LNCAP (cell line): ENCODE results near the gene ZNF575.

Experiments used
- TF ChIP-seq, protein P1 (sequence below): fragments of 450-650 bp; IDR thresholded peaks from 2 replicates; pipeline ENCODE4 v1.5.1; 2017; ENCODE audit warnings: mild to moderate bottlenecking

Gene ZNF575

DNA sequence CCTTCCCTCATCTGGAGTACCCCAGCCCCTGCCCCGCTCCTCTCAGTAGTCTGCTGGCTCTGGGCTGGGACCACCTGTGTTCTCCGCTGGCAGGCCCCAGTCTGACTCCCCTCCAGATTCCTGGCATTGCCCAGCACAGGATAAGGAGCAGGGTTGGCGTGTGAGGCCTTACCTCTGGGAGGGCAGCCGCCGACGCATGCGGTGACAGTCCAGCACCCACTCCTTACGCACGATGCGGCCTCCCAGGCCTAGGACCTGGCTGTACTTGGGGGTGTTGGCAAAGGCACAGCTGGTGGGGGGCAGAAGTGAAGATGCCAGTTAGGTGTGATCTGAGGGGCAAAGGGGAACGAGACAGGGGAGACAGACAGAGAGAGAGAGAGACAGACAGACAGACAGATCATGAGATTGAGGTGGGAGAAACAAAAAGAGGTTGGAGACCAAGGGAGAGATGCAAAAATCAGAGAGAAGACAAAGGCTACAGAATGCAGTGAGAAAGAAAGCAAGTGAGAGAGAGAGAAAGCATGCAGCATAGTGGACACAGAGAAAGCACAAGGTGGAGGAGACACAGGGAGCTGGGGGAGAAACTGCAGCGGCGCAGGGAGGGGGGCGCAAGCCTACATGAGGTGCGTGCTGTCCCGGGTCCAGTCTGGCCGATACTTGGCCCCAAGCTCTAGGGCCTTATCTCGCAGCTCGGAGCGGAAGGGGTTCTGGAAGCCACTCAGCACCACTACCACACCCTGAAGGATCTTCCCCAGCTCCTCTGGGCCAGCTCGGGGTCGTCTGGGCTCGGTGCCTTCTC, 18.6 kb downstream of the ZNF575 start:
- TF ChIP-seq, protein P1, sequence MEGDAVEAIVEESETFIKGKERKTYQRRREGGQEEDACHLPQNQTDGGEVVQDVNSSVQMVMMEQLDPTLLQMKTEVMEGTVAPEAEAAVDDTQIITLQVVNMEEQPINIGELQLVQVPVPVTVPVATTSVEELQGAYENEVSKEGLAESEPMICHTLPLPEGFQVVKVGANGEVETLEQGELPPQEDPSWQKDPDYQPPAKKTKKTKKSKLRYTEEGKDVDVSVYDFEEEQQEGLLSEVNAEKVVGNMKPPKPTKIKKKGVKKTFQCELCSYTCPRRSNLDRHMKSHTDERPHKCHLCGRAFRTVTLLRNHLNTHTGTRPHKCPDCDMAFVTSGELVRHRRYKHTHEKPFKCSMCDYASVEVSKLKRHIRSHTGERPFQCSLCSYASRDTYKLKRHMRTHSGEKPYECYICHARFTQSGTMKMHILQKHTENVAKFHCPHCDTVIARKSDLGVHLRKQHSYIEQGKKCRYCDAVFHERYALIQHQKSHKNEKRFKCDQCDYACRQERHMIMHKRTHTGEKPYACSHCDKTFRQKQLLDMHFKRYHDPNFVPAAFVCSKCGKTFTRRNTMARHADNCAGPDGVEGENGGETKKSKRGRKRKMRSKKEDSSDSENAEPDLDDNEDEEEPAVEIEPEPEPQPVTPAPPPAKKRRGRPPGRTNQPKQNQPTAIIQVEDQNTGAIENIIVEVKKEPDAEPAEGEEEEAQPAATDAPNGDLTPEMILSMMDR, result no peak

- TF ChIP-seq, protein P1, result no peak
Measured at GRCh38 chr19:43552198-43552450, 19.1 kb downstream of the ZNF575 start.

DNA sequence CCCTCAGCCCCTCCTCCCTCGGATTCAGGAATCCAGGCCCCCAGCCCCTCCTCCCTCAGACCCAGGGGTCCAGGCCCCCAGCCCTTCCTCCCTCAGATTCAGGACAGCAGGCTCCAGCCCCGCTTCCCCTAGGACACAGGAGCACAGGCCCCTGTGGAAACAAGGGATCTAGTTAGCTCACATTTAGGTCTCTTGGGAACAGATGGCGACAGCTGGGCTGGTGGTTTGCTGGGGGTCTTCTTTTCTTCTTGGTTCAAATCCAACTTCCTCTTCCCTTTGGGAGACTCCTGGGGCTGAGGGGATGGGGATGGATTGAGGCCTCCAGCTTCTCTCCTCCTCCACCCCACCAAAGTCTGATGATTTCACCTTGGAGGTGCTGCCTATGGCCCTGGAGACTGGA, 19.6 kb downstream of the ZNF575 start:
- TF ChIP-seq, protein P1, result no peak

DNA sequence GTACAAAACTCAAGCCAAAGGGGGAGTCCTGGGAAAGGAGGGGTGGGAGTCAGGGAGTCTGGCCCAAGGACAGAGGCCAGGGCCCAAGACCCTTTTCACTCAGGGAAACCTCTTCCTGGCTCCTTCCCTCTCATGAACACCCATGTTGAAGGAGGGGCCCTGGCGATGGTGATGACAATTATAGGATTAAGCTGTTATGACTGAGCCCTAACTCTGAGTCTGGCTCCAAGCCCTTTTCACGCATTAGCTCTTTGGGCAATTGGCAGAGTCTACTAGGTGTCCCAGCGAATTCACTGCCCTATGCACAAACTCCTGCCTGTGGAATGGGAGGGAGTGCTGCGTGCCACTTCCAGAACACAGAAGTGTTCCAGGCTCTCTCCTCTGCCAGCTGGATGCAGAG, 20.7 kb downstream of the ZNF575 start:
- TF ChIP-seq, protein P1, result no peak

DNA sequence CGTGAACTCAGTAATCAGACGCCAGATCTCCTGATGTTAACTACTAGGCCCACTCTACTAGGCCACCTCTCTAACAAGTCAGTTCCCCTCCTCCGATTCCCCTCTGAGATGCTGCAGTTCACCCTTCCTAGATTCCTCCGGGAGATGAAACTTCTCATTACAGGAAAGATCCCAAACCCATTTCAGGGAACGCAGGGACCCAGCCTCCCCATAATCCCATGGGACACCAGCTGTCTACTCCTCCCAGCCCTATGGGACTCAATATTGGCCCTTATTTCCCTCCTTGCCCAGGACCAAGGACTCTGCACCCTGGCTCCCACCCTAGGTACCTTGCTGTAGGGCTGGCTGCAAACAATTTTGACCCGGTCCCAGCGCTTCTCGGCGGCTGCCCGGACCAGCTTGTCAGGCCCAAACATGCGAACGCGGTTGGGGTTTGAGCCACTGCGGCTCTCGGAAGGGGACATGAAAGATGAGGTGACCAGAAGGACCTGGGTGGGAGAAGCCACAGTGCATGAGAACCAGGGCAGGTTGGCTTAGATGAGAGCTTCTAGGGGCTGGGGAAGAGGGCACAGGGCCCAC, 21.4 kb downstream of the ZNF575 start:
- TF ChIP-seq, protein P1, result no peak

DNA sequence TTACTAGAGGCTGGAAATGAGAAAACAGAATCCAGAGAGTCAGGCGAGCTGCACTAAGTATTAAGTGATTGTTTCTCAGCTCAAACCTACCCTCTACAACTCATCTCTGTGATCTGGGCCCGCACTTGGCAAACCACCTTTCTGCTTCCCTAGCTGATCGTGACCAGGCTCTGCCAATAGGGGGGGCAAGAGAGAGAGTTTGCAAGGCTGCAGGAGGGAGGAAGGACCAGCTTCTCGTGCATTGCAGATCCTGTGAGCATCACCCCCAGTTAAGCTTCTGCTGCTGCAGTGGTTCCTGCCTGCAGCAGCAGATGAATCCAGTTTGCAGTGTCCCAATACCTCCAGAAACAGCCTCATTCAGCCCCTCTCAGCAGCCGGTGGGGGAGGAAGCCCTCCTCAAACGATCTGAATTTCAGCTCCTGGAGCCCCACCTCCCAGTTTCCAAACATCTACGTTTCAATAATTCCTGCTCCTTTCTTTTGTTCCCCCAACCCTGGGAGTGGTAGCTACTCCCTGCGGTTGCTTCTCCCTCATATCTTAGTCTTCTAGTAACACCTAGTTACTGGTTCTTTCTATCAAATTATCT, 22.3 kb downstream of the ZNF575 start:
- TF ChIP-seq, protein P1, result peak; percentile 56

GRCh38 chr19:43560687-43561086, 27.7 kb downstream of the ZNF575 start:
- TF ChIP-seq, protein P1, result no peak
